Vagina (tissue), 2 donors: ENCODE results near the gene TWIST2.

Experiments used
- POLR2AphosphoS5 ChIP-seq, 2 donors: sonication (generic); formaldehyde crosslinking; IDR thresholded peaks; one replicate each; pipeline ENCODE4 v1.9.0; 2017; ENCODE audit warnings: antibody characterized with exemption in 2 of 2, mild to moderate bottlenecking in 2 of 2, low read depth in 1 of 2; ENCODE audit not compliant: insufficient read depth in 1 of 2
- TF ChIP-seq, protein P1 (sequence below), 3 experiments: fragments of 450-650 bp in 2 of 3; fragments of 200-600 bp in 1 of 3; sonication (generic) in 1 of 3; IDR thresholded peaks; one replicate each; pipeline ENCODE4 v1.5.1; 2017 to 2019; ENCODE audit warnings: antibody characterized with exemption in 3 of 3, mild to moderate bottlenecking in 2 of 3, moderate library complexity in 2 of 3

DNA sequence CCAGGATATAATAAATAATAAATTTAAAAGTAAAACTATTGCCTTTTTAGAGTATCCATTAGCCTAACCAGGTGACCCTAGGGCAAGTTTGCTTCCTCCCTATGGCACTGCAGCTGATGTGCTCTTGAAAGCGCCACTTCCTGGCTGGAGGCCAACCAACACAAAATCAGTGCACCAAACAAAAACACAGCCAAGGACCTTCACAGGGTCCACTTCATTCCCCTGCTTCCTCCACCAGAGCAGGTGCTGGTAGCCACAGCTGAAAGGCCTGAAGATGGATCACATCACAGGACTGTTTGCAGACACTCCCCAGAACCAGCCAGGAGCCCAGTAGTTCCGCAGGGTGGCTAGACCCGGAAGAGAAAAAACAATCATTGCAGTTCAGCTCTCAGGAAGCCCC lies 108.8 kb downstream of the TWIST2 start:
- no peak for TF ChIP-seq POLR2AphosphoS5 (IDR thresholded peaks at IDR 0.05; ENCODE audit: insufficient read depth in 1 of 2, low read depth in 1 of 2)
- TF ChIP-seq, protein P1, sequence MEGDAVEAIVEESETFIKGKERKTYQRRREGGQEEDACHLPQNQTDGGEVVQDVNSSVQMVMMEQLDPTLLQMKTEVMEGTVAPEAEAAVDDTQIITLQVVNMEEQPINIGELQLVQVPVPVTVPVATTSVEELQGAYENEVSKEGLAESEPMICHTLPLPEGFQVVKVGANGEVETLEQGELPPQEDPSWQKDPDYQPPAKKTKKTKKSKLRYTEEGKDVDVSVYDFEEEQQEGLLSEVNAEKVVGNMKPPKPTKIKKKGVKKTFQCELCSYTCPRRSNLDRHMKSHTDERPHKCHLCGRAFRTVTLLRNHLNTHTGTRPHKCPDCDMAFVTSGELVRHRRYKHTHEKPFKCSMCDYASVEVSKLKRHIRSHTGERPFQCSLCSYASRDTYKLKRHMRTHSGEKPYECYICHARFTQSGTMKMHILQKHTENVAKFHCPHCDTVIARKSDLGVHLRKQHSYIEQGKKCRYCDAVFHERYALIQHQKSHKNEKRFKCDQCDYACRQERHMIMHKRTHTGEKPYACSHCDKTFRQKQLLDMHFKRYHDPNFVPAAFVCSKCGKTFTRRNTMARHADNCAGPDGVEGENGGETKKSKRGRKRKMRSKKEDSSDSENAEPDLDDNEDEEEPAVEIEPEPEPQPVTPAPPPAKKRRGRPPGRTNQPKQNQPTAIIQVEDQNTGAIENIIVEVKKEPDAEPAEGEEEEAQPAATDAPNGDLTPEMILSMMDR (IDR thresholded peaks at IDR 0.05) = no peak
